DMS 273 treated with DMSO at 0.1 percent for 48 hours (cell line): ENCODE results near the gene EIF3K.

Experiments used
- DNase-seq: peaks from one replicate; lab custom pipeline; 2025; lab: John Stamatoyannopoulos, UW

Gene EIF3K

GRCh38 chr19:38665950-38666662 is 47.1 kb downstream of the EIF3K start:
- DNase-seq, result no peak

- no peak for DNase-seq
These were observed 47.9 kb downstream of the EIF3K start for GRCh38 chr19:38666663-38667511.

- DNase-seq, result no peak
These were observed 48.7 kb downstream of the EIF3K start for GRCh38 chr19:38667661-38668171.

- no peak for DNase-seq
These were observed 50.6 kb downstream of the EIF3K start for GRCh38 chr19:38669552-38669951.

GRCh38 chr19:38670921-38671398 is 52.0 kb downstream of the EIF3K start:
- no peak for DNase-seq

- no peak for DNase-seq
These were observed 52.7 kb downstream of the EIF3K start for GRCh38 chr19:38671654-38672053.

- DNase-seq, result no peak
These were observed 54.0 kb downstream of the EIF3K start for GRCh38 chr19:38673030-38673429.

GRCh38 chr19:38674388-38675171 is 55.6 kb downstream of the EIF3K start:
- no peak for DNase-seq

- no peak for DNase-seq
These were observed 56.6 kb downstream of the EIF3K start for GRCh38 chr19:38675611-38676010.

GRCh38 chr19:38676023-38676877 is 57.3 kb downstream of the EIF3K start:
- no peak for DNase-seq

GRCh38 chr19:38676878-38677646 is 58.1 kb downstream of the EIF3K start:
- DNase-seq, result no peak

- no peak for DNase-seq
These were observed 59.4 kb downstream of the EIF3K start for GRCh38 chr19:38678217-38678890.

- DNase-seq, result no peak
These were observed 60.0 kb downstream of the EIF3K start for GRCh38 chr19:38678891-38679494.

- no peak for DNase-seq
These were observed 60.9 kb downstream of the EIF3K start for GRCh38 chr19:38679839-38680238.

- DNase-seq, result no peak
These were observed 63.3 kb downstream of the EIF3K start for GRCh38 chr19:38682195-38682867.

- no peak for DNase-seq
These were observed 63.9 kb downstream of the EIF3K start for GRCh38 chr19:38682872-38683392.

GRCh38 chr19:38683393-38684077 is 64.5 kb downstream of the EIF3K start:
- peak; percentile 51 for DNase-seq
